K562 (cell line): ENCODE results near the gene TCF12. TPM values are rescaled to one million over a fixed set of nuclear protein-coding genes. Genes with fewer than 3 reads are reported as not detected.

Experiments used
- CBX5 ChIP-seq: IDR thresholded peaks from 2 replicates; pipeline ENCODE4 v1.6.1; 2014; ENCODE audit warnings: low read depth, borderline replicate concordance
- CCAR2 ChIP-seq: fragments of 200-400 bp; formaldehyde crosslinking; IDR thresholded peaks from 2 replicates; pipeline ENCODE4 v1.6.1; 2017; ENCODE audit warnings: mild to moderate bottlenecking, low read depth, low read length
- HNRNPH1 ChIP-seq: fragments of 200-400 bp; formaldehyde crosslinking; optimal IDR thresholded peaks from 2 replicates; pipeline ENCODE3; 2017; ENCODE audit warnings: low read depth, mild to moderate bottlenecking, low read length, moderate library complexity
- HNRNPLL ChIP-seq: fragments of 200-400 bp; formaldehyde crosslinking; IDR thresholded peaks from 2 replicates; pipeline ENCODE4 v1.6.1; 2017; ENCODE audit warnings: low read length, low read depth, mild to moderate bottlenecking; ENCODE audit not compliant: poor library complexity, severe bottlenecking
- MCM7 ChIP-seq, 2 experiments: fragments of 450-650 bp; IDR thresholded peaks; 2 replicates each; pipeline ENCODE4 v1.6.1; 2016 to 2018
- PHF20 ChIP-seq: fragments of 450-650 bp; IDR thresholded peaks from 2 replicates; pipeline ENCODE4 v1.6.1; 2018; ENCODE audit not compliant: partially characterized antibody
- U2AF2 ChIP-seq: fragments of 200-400 bp; formaldehyde crosslinking; optimal IDR thresholded peaks from 2 replicates; pipeline ENCODE3; 2017; ENCODE audit warnings: low read depth, mild to moderate bottlenecking, low read length
- polyA plus RNA-seq, 8 experiments: library from polyadenylated mRNA; depleted of rRNA in 4 of 8; stranded (reverse) in 5 of 8; unstranded in 3 of 8; fragments of >200 nt; fragmentation: Nextera tagmentation in 2 of 8; fragmentation: Illumina TruSeq in 1 of 8; extraction: Ambion mirVana in 2 of 8; extraction: Trizol in 1 of 8; gene quantifications; 2 replicates each; pipeline versions ENCODE4 v1.2.1 to v1.2.3, GENCODE V29; 2011 to 2014; ENCODE audit warnings: inconsistent platforms in 1 of 8, missing spikeins in 1 of 8
- total RNA-seq, 7 experiments: library from RNA; depleted of rRNA in 6 of 7; stranded (reverse); fragments of >200 nt in 6 of 7; fragmentation: Illumina TruSeq in 2 of 7; extraction: Trizol in 2 of 7; gene quantifications; 2 replicates each; pipeline versions ENCODE4 v1.2.1 to v1.2.3, GENCODE V29; 2011 to 2021; ENCODE audit warnings: low replicate concordance in 1 of 7
- TF ChIP-seq, protein P1 (sequence below): fragments of 250-450 bp; sonication (Bioruptor Pico); IDR thresholded peaks from 2 replicates; pipeline ENCODE4 v1.4.0; 2020
- TF ChIP-seq, protein P2 (sequence below): fragments of 450-650 bp; formaldehyde crosslinking; IDR thresholded peaks from 2 replicates; pipeline ENCODE4 v1.4.0; 2022; ENCODE audit warnings: missing genetic modification characterization
- TF ChIP-seq, protein P3 (sequence below): IDR thresholded peaks from 2 replicates; pipeline ENCODE4 v1.6.1; 2011; ENCODE audit warnings: borderline replicate concordance, low read depth, mild to moderate bottlenecking, moderate library complexity, low read length; ENCODE audit not compliant: insufficient read depth, poor library complexity, severe bottlenecking
- TF ChIP-seq, protein P4 (sequence below): sonication (generic); formaldehyde crosslinking; IDR thresholded peaks from 2 replicates; pipeline ENCODE4 v1.8.0; 2022; ENCODE audit warnings: mild to moderate bottlenecking, low read depth, missing genetic modification reagents
- TF ChIP-seq, protein P5 (sequence below): fragments of 450-650 bp; formaldehyde crosslinking; IDR thresholded peaks from 2 replicates; pipeline ENCODE4 v1.4.0; 2022; ENCODE audit warnings: mild to moderate bottlenecking, moderate library complexity

The TCF12 gene
- total and polyA plus RNA-seq, 9 of the 15 experiments (the other 6 are each of a cell fraction or from before 2014, with no cell fraction given), result 10.5 to 132 (median 52.9) TPM

DNA sequence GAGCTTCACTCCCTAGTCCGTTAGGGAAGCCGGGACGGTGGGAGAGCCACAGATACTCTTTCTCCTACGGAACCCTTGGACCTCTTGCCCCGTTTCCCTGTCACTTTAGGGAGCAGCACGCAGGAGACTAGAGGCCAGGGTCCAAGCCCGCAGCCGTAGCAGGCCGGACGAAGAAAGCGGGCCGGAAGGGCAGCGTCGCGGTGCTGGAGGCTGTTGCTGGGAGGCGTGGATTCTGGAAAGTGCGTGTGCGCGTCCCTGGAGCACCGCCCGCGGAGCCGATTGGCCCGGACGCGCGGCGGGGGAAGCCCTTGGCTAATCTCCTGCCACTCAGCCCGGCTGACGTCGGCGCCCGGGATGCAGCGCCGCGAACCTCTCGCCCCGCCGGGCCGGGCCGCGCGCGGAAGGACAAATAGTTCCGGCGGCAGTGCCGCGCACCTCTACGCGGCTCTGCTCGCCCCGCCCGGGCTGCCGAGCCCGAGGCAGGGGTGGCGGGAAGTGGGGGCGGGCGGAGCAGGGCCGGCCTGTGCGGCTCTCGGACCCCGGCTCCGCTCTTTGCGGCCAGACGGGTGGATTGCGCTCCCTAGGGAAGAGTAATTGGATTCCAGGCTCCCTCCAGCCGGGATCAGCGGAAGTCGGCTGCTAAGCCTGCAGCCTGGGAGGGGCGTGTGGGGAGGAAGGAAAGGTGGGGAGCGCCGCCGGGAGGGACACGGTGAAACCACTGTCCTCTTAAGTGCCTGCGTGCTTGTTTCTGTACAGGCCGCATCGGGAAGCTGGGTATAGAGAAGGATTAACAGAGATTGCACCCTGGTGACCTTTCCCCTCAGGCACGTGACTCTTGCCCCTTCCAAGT, 31.3 kb upstream of the TCF12 start (continued):
- TF ChIP-seq, protein P1, sequence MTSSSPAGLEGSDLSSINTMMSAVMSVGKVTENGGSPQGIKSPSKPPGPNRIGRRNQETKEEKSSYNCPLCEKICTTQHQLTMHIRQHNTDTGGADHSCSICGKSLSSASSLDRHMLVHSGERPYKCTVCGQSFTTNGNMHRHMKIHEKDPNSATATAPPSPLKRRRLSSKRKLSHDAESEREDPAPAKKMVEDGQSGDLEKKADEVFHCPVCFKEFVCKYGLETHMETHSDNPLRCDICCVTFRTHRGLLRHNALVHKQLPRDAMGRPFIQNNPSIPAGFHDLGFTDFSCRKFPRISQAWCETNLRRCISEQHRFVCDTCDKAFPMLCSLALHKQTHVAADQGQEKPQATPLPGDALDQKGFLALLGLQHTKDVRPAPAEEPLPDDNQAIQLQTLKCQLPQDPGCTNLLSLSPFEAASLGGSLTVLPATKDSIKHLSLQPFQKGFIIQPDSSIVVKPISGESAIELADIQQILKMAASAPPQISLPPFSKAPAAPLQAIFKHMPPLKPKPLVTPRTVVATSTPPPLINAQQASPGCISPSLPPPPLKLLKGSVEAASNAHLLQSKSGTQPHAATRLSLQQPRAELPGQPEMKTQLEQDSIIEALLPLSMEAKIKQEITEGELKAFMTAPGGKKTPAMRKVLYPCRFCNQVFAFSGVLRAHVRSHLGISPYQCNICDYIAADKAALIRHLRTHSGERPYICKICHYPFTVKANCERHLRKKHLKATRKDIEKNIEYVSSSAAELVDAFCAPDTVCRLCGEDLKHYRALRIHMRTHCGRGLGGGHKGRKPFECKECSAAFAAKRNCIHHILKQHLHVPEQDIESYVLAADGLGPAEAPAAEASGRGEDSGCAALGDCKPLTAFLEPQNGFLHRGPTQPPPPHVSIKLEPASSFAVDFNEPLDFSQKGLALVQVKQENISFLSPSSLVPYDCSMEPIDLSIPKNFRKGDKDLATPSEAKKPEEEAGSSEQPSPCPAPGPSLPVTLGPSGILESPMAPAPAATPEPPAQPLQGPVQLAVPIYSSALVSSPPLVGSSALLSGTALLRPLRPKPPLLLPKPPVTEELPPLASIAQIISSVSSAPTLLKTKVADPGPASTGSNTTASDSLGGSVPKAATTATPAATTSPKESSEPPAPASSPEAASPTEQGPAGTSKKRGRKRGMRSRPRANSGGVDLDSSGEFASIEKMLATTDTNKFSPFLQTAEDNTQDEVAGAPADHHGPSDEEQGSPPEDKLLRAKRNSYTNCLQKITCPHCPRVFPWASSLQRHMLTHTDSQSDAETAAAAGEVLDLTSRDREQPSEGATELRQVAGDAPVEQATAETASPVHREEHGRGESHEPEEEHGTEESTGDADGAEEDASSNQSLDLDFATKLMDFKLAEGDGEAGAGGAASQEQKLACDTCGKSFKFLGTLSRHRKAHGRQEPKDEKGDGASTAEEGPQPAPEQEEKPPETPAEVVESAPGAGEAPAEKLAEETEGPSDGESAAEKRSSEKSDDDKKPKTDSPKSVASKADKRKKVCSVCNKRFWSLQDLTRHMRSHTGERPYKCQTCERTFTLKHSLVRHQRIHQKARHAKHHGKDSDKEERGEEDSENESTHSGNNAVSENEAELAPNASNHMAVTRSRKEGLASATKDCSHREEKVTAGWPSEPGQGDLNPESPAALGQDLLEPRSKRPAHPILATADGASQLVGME (CRISPR knock-in tag), result no peak; the same call in 1 of the 2 replicates
- peak; percentile 54 for TF ChIP-seq PHF20
- TF ChIP-seq MCM7 (IDR thresholded peaks at IDR 0.05), result no peak
- TF ChIP-seq, protein P2, sequence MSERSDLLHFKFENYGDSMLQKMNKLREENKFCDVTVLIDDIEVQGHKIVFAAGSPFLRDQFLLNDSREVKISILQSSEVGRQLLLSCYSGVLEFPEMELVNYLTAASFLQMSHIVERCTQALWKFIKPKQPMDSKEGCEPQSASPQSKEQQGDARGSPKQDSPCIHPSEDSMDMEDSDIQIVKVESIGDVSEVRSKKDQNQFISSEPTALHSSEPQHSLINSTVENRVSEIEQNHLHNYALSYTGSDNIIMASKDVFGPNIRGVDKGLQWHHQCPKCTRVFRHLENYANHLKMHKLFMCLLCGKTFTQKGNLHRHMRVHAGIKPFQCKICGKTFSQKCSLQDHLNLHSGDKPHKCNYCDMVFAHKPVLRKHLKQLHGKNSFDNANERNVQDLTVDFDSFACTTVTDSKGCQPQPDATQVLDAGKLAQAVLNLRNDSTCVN (CRISPR knock-in tag), result no peak
- no peak for TF ChIP-seq CCAR2
- no peak for TF ChIP-seq HNRNPH1
- no peak for TF ChIP-seq U2AF2
- peak; percentile 95 for TF ChIP-seq HNRNPLL
- TF ChIP-seq, protein P3, sequence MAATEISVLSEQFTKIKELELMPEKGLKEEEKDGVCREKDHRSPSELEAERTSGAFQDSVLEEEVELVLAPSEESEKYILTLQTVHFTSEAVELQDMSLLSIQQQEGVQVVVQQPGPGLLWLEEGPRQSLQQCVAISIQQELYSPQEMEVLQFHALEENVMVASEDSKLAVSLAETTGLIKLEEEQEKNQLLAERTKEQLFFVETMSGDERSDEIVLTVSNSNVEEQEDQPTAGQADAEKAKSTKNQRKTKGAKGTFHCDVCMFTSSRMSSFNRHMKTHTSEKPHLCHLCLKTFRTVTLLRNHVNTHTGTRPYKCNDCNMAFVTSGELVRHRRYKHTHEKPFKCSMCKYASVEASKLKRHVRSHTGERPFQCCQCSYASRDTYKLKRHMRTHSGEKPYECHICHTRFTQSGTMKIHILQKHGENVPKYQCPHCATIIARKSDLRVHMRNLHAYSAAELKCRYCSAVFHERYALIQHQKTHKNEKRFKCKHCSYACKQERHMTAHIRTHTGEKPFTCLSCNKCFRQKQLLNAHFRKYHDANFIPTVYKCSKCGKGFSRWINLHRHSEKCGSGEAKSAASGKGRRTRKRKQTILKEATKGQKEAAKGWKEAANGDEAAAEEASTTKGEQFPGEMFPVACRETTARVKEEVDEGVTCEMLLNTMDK, result no peak
- TF ChIP-seq, protein P4, sequence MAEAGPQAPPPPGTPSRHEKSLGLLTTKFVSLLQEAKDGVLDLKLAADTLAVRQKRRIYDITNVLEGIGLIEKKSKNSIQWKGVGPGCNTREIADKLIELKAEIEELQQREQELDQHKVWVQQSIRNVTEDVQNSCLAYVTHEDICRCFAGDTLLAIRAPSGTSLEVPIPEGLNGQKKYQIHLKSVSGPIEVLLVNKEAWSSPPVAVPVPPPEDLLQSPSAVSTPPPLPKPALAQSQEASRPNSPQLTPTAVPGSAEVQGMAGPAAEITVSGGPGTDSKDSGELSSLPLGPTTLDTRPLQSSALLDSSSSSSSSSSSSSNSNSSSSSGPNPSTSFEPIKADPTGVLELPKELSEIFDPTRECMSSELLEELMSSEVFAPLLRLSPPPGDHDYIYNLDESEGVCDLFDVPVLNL, result peak; percentile 57; the same call in 1 of the 2 replicates
- TF ChIP-seq, protein P5, sequence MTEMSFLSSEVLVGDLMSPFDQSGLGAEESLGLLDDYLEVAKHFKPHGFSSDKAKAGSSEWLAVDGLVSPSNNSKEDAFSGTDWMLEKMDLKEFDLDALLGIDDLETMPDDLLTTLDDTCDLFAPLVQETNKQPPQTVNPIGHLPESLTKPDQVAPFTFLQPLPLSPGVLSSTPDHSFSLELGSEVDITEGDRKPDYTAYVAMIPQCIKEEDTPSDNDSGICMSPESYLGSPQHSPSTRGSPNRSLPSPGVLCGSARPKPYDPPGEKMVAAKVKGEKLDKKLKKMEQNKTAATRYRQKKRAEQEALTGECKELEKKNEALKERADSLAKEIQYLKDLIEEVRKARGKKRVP, result 0 out of 2 replicates have a peak, but pooled peaks have one; percentile 4
- no peak for TF ChIP-seq CBX5
